ENCODE measurements around the gene AMFR.

AMFR gene

DNA sequence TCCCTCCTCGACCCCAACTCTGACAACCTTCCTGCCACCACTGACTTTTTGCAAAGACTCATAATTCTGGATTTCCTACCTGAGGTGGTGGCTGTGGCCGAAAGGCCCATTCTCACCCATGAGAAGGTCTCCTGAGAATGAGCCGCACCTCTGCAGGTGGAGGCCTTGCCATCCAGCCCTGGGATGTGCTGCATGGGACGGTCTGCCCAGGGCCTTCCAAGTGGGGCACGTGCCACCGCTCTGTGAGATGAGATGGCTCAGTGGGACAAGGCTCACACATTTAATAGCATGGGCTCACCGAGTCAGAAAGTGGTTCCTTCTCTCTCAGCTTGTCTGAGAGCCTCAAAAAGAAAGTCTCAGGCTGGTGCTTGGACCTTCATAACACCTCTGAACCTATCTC lies 112.8 kb downstream of the AMFR start:
- no peak for FAIRE-seq

DNA sequence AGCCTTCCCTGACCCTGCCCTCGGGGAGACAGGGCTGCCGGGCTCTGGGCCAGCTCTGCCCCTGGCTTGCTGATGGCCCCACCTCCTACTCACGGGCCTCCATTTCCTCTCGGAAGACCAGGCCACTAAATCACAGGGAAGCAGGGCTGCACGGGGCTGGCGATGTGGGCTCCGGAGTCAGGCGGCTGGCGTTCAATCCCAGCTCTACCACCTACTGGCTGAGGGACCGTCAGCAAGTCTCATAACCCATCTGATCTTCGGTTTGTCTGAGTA lies 113.4 kb downstream of the AMFR start:
- DNase-seq (ENCODE audit: low spot score): no peak
- no peak for FAIRE-seq

More for the DNA sequence above, 112.8 kb downstream of the AMFR start:
- no peak for DNase-seq (ENCODE audit: low spot score)
